ENCODE measurements around the gene GINS1.

The GINS1 gene

DNA sequence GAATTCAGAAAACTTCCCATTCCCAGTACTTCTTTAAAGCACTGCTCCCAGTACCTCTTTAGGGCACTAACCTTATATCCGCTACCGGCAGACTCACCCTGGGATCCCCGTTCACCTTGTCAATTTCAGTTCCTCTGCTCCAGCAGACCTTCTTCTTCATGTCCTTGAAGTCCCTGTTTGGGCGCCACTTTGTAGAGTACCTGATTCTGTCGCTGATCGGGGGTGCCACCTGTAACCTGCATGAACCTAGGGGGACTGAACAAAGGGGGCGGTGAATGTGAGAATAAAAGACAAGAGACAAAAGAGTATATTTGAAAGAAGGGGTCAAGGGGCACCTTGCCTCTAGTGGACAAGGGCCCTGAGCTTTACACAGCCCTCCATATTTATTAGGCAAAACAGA lies 4.9 kb upstream of the GINS1 start:
- H3K27me3 ChIP-seq (ENCODE audit: insufficient read depth, low read depth, severe bottlenecking), result no peaks in the 10 kb centered on the region

DNA sequence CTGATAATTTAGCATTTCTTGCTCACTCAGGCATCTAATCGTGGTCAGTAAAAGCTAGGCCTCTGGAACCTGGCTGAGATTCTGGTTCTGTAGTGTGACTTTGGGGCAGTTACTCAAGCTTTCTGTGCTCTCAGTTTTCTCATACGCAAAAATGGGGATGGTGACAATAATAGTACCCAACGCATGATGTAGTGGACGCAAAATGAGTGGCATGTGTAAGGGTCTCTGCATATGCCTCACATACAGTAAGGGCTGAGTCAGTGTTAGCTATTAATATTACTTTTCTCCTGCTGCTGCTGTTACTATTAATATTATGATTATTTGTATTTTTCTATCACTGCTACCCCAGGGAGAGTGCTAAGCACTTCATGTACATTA lies 686 bp downstream of the GINS1 start:
- H3K4me3 ChIP-seq (ENCODE audit: low read depth, low read length), result peak overlapping the region; percentile 100
- peaks cover 2% of the 10 kb centered on the region for H3K9me3 ChIP-seq (ENCODE audit: severe bottlenecking)
- DNase-seq, result no peak
- TF ChIP-seq, protein P1, sequence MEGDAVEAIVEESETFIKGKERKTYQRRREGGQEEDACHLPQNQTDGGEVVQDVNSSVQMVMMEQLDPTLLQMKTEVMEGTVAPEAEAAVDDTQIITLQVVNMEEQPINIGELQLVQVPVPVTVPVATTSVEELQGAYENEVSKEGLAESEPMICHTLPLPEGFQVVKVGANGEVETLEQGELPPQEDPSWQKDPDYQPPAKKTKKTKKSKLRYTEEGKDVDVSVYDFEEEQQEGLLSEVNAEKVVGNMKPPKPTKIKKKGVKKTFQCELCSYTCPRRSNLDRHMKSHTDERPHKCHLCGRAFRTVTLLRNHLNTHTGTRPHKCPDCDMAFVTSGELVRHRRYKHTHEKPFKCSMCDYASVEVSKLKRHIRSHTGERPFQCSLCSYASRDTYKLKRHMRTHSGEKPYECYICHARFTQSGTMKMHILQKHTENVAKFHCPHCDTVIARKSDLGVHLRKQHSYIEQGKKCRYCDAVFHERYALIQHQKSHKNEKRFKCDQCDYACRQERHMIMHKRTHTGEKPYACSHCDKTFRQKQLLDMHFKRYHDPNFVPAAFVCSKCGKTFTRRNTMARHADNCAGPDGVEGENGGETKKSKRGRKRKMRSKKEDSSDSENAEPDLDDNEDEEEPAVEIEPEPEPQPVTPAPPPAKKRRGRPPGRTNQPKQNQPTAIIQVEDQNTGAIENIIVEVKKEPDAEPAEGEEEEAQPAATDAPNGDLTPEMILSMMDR (IDR thresholded peaks at IDR 0.05; ENCODE audit: low read depth, low read length), result no peak
- H3K27ac ChIP-seq, result peak overlapping the region; percentile 93
- H3K36me3 ChIP-seq, result peaks cover 13% of the 10 kb centered on the region
- no peaks in the 10 kb centered on the region for H3K27me3 ChIP-seq (ENCODE audit: insufficient read depth, low read depth, severe bottlenecking)

More for the DNA sequence above, 4.9 kb upstream of the GINS1 start:
- no peak for DNase-seq
- TF ChIP-seq, protein P1 (IDR thresholded peaks at IDR 0.05; ENCODE audit: low read depth, low read length), result no peak
- Histone ChIP-seq H3K36me3 (no peaks in the 10 kb centered on the region; the same call in 1 of the 2 replicates), H3K4me3 (ENCODE audit: low read depth, low read length) (no peak overlapping the region), H3K27ac (no peak overlapping the region), H3K9me3 (ENCODE audit: severe bottlenecking) (peaks cover 9% of the 10 kb centered on the region)

DNA sequence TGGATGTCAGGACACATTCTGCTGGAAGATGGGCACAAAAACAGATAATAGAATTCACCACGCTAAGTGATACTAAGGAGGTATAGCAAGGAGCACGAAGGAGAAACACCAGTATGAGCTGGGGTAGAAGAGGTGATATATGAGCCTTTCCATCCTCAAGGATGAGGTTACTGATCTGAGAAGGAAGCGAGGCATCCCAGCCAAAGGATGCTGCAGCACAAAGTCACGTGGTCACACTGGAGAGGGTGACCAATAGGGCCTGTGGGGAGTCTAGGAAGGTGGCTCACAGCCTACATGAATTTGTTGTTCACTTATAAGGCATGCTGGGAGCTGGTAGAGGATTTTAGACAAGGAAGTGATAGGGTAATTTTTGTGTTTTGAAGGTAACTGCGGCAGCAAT lies 1.4 kb downstream of the GINS1 start:
- Histone ChIP-seq H3K27me3 (ENCODE audit: insufficient read depth, low read depth, severe bottlenecking) (no peaks in the 10 kb centered on the region), H3K27ac (no peak overlapping the region), H3K9me3 (ENCODE audit: severe bottlenecking) (no peaks in the 10 kb centered on the region), H3K36me3 (peaks cover 20% of the 10 kb centered on the region), H3K4me3 (ENCODE audit: low read depth, low read length) (no peak overlapping the region)
- TF ChIP-seq, protein P1 (IDR thresholded peaks at IDR 0.05; ENCODE audit: low read depth, low read length), result no peak
- DNase-seq, result no peak

DNA sequence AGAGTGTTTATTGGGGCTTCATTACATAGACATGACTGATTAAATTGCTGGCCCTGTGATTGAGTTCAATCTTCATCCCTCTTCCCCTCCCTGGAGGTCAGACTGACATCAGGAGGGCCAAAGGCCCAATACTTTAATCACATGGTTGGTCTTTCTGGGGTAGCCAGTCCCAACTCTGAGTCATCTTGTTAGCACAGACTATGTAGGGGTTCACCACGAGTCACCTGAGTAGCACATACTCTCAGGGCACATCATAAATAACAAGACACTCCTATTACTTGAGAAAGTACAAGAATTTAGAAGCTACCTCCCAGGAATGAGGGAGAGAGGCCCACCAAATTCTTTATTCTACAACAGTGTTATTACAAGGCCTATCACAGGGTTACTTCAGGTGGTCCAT lies 11.3 kb downstream of the GINS1 start:
- no peaks in the 10 kb centered on the region for H3K9me3 ChIP-seq (ENCODE audit: severe bottlenecking)
- peaks cover 67% of the 10 kb centered on the region for H3K36me3 ChIP-seq
- TF ChIP-seq, protein P1 (IDR thresholded peaks at IDR 0.05; ENCODE audit: low read depth, low read length), result no peak
- no peak for DNase-seq
- H3K27ac ChIP-seq, result no peak overlapping the region
- no peak overlapping the region for H3K4me3 ChIP-seq (ENCODE audit: low read depth, low read length)
- H3K27me3 ChIP-seq (ENCODE audit: insufficient read depth, low read depth, severe bottlenecking), result no peaks in the 10 kb centered on the region

DNA sequence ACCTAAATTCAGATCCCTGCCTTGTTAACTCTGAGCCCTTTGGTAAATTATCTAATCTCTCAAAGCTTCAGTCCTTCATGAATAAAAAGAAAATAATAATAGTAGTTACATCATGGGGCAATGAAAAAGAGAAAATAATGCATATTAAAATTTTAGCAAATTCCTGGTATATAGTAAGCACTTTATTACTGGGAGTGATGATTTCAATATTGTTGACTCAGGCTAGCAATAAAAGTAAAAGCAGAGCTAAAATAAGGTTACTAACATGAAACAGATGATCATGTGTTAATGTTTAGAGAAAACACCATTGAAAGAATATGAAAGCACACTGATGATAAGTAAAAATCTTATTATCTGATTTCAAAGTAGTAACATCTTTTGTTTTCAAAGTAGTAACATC lies 13.6 kb downstream of the GINS1 start:
- peaks cover 62% of the 10 kb centered on the region for H3K36me3 ChIP-seq
- no peak overlapping the region for H3K27ac ChIP-seq
- no peak overlapping the region for H3K4me3 ChIP-seq (ENCODE audit: low read depth, low read length)
- H3K27me3 ChIP-seq (ENCODE audit: insufficient read depth, low read depth, severe bottlenecking), result no peaks in the 10 kb centered on the region
- TF ChIP-seq, protein P1 (IDR thresholded peaks at IDR 0.05; ENCODE audit: low read depth, low read length), result no peak
- no peaks in the 10 kb centered on the region for H3K9me3 ChIP-seq (ENCODE audit: severe bottlenecking)
- no peak for DNase-seq

DNA sequence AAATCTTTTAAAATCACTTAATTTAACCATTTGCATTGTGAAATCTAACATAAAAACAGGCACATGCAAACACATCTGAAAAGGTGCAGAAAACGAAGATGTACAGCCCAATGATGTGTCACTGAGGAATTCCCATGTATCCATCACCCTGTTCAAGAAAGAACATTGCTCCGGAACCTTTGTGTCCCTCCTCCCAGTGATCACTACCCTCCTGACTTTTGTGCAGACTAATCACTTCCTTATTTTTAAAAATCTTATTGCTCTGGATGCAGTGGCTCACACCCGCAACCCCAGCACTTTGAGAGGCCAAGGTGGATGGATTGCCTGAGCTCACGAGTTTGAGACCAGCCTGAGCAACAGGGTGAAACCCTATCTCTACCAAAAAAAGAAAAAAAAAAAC lies 14.6 kb downstream of the GINS1 start:
- no peak overlapping the region for H3K4me3 ChIP-seq (ENCODE audit: low read depth, low read length)
- no peaks in the 10 kb centered on the region for H3K9me3 ChIP-seq (ENCODE audit: severe bottlenecking)
- no peak overlapping the region for H3K27ac ChIP-seq
- peaks cover 62% of the 10 kb centered on the region for H3K36me3 ChIP-seq
- H3K27me3 ChIP-seq (ENCODE audit: insufficient read depth, low read depth, severe bottlenecking), result no peaks in the 10 kb centered on the region
- TF ChIP-seq, protein P1 (IDR thresholded peaks at IDR 0.05; ENCODE audit: low read depth, low read length), result no peak
- no peak for DNase-seq

Data from WERI-Rb-1 (cell line).